ENCODE results near the gene CDADC1. TPM values are rescaled to one million over a fixed set of nuclear protein-coding genes. Genes with fewer than 3 reads are reported as not detected.

CDADC1 gene
- total and polyA plus RNA-seq, 2 of the 13 experiments (the other 11 are each of a cell fraction or from before 2014, with no cell fraction given) = 2.4 to 9.0 TPM

- TF ChIP-seq, protein P1, sequence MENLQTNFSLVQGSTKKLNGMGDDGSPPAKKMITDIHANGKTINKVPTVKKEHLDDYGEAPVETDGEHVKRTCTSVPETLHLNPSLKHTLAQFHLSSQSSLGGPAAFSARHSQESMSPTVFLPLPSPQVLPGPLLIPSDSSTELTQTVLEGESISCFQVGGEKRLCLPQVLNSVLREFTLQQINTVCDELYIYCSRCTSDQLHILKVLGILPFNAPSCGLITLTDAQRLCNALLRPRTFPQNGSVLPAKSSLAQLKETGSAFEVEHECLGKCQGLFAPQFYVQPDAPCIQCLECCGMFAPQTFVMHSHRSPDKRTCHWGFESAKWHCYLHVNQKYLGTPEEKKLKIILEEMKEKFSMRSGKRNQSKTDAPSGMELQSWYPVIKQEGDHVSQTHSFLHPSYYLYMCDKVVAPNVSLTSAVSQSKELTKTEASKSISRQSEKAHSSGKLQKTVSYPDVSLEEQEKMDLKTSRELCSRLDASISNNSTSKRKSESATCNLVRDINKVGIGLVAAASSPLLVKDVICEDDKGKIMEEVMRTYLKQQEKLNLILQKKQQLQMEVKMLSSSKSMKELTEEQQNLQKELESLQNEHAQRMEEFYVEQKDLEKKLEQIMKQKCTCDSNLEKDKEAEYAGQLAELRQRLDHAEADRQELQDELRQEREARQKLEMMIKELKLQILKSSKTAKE (CRISPR knock-in tag; IDR thresholded peaks at IDR 0.05; ENCODE audit: borderline replicate concordance) = peak; percentile 92
- TF ChIP-seq NFKBIZ (CRISPR knock-in tag; IDR thresholded peaks at IDR 0.05) (no peak), MTA1 (CRISPR knock-in tag; IDR thresholded peaks at IDR 0.05; ENCODE audit: borderline replicate concordance) (no peak), SKI (IDR thresholded peaks at IDR 0.05; ENCODE audit: partially characterized antibody) (peak; percentile 77), SP140L (CRISPR knock-in tag; IDR thresholded peaks at IDR 0.05; ENCODE audit: borderline replicate concordance) (no peak), SOX5 (CRISPR knock-in tag; IDR thresholded peaks at IDR 0.05; ENCODE audit: borderline replicate concordance) (peak; percentile 87), GMEB2 (CRISPR knock-in tag; IDR thresholded peaks at IDR 0.05; ENCODE audit: low read depth) (no peak), FOSL2 (CRISPR knock-in tag; IDR thresholded peaks at IDR 0.05) (peak; percentile 68), ZNF383 (CRISPR knock-in tag; IDR thresholded peaks at IDR 0.05; ENCODE audit: borderline replicate concordance) (no peak), ZNF24 (IDR thresholded peaks at IDR 0.05) (no peak), SNAI1 (CRISPR knock-in tag; IDR thresholded peaks at IDR 0.05; ENCODE audit: borderline replicate concordance) (no peak), WIZ (CRISPR knock-in tag; IDR thresholded peaks at IDR 0.05) (no peak), TCF12 (IDR thresholded peaks at IDR 0.05) (no peak), TCF12 (CRISPR knock-in tag; IDR thresholded peaks at IDR 0.05) (0 out of 2 replicates have a peak, but pooled peaks have one; percentile 30), KDM2A (CRISPR knock-in tag; IDR thresholded peaks at IDR 0.05; ENCODE audit: borderline replicate concordance, low read depth) (no peak; the same call in 1 of the 2 replicates), SIN3A (IDR thresholded peaks at IDR 0.05; ENCODE audit: borderline replicate concordance, low read depth, low read length) (no peak; the same call in 1 of the 2 replicates), PRPF4 (IDR thresholded peaks at IDR 0.05; ENCODE audit: low read depth, low read length, poor library complexity, severe bottlenecking) (no peak), ZNF737 (CRISPR knock-in tag; IDR thresholded peaks at IDR 0.05; ENCODE audit: borderline replicate concordance) (no peak)
Measured at GRCh38 chr13:49303533-49304252, 56.0 kb downstream of the CDADC1 start (continued).

Measured in HepG2 (cell line).